HG03064 (cell line): ENCODE results near the gene SSTR3.
"Not testable (repeated sequence)": the region's sequence is repeated elsewhere in the genome, so short reads cannot be mapped to it uniquely, and the experiment has no call there.

Experiments
- ATAC-seq: cut with Tn5 transposase; IDR thresholded peaks from one replicate; pipeline ENCODE4 v1.9.1; 2021; ENCODE audit warnings: low read depth; ENCODE audit not compliant: unreplicated experiment

Gene SSTR3

DNA sequence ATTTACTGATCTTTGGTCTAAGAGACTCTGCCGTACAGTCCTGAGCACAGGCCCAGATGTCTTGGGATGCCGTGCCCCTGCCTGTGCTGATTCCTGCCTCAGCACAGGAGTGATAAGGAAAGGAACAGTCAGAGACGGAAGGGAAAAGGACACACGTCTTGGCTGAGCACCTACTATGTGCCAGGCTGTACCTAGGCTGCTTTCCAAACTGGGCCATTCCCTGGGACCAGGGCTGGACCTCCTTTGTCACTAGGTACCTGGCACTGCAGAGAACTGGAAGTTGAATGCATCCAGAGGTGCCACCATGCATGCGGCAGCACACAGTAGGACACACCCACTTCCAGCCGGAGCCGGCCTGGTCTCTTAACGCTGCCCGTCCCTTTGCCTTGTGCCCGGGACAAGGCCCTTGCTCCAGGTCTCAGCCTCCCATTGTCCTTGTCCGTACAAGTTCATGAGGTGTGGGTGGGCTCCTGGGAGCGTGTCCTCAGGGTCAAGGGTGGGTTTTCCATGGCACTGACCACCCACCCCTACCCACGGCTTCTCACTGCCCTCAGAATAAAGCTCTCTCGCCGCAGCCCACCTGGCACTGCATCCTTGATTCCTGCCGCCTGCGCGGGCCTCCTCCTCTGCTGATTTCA, 1.1 kb upstream of the SSTR3 start:
- no peak for ATAC-seq

DNA sequence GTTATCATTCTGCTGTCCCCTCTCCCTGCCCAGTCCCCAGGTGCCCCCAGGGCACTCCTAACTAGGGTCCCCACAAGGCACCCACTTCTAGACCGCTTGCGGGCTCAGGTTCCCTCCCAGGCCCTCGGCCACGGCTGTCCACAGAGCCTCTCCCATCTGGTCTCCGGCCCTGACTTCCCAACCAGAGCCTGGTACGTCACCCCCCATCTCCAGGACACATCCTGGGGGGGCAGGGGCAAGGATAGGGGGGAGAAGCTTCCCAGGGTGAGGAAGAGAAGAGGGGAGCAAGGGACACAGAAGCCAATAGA, 457 bp downstream of the SSTR3 start:
- ATAC-seq: no peak

DNA sequence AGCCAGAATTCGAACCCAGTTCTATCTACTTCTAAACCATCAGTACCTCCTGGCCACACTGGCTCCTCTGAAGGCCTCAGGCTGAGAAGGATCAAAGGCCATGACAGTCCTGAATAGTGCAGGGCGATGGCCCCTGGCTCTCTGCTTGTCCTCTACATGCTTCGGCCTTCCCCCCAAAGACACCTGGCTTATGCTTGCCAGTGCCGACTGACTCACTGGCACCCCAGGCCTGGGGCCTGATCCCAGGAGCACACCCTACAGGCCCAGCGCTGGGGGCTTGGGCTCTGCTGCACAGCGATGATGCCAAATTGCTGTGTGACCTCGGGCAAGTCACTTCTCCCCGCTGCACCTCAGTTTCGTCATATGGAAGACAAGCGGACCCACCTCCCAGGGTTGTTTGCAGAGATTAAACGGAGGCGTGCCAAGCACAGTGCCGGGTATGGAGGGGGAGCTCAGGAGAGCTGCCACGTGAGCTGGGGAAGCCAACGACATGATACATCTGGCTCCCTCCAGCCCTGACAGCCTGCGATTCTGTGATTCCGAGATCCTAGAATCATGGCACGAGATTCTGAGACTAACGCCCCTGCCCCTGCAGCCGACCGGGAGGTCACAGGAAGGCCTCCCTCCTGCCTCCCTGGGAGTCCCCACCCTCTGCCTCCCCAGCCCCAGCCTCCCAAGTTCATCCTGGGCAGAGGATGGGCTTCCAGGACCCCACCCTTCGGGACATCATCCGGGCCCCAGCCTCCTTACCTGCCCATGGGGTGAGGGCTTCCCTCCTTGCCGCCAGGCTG, 1.0 kb downstream of the SSTR3 start:
- no peak for ATAC-seq

DNA sequence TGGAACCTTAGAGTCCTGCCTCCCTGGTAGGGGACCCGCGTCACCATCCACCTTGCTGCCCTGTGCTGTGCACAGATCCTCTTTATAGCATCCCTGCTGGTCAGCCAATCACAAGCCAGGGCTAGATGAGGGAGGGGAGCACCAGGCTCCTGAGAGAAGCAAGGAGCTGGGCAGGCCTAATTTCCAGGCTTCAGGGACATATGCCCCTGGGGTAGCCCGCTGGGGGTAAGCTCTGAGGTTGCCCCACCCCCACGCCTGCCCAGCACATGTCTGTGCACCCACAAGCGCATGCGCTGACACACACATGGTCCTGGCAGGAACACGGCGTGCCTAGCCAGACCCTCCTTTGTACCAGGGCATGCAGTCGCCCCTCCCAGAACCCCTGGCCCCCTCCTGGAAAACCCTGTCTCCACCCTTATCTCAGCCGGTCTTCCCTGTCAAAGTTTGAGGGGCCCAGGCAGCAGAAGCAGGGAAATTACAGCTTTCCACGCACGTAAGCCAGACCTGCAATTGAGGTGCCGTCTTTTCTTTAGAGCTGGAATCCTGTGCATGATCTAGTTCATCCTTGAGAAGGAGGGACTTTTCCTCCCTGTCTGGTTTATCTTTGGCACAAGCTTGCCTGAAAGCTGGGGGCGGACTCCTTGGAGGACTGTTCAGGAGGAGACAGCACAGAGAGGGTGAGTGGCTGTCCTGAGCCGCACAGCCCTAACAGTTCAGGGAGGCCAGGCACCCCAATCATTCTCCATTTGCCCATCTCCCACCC, 2.1 kb downstream of the SSTR3 start:
- no peak for ATAC-seq

DNA sequence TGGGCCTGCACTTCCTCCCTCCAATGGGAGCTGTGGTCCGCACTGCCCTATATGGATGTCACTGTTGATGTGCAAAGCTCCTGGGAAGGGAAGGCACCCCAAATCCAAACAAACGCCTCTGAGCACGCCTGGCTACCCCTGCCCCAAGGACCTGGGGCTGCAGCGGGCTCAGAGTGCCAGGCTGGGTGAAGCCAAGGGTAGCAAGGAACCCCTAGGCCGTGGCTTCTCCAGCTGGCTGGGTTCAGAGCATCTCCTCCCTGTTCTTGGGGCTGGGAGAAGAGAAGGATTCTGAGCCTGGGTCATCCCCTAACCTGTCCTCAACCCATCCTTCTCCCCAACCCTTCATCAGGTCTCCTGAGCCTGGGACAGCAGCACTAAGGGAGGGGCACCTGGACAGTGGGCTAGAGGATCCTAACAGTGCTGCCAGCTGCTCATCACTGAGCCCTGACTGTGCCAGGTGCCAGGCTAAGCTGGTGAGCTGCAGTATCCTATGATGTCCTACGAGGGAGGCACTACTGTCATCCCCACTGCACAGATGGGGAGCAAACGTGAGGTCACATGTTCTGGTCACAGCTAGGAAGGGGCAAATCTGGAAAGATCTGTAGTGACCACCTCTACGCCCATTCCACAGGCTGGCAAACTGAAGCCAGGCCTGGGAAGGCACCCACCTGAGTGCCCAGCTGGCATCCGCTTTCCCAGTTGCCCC, 3.0 kb downstream of the SSTR3 start:
- no peak for ATAC-seq

DNA sequence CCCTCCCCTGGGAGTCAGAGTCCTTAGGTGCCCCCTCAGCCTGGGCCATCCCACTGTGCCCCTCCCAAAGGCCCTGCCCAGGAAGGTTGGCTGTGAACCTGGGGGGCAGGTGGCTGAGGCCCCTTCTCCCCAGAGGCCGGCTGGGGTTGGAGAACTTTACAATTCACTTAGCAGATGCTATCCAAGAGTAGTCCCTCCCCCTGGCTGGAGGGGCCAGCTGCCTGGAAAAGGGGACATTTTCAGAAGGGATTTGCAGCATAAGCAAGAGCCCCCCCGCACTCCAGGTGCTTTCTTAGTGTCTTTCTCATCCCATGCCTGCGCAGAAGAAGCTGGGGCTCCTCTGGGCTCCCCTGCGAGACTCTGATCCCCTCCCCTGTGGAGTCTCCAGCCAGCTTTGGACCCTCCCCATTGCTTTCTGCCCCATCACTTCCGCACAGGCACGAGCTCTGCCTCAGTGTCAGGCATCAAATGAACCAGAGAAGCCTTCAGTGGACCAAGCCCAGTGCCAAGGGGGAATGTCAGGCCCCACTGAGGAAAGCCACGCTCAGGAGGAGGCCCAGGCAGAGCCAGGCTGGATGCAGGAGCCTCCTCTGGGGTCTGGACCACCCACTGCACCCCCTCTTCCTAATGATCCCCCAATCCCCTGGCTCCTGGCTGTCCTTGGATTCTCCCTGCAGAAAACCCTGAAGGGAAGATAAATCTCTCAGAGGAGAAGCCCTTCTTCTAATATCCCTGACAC, 3.7 kb downstream of the SSTR3 start:
- no peak for ATAC-seq

DNA sequence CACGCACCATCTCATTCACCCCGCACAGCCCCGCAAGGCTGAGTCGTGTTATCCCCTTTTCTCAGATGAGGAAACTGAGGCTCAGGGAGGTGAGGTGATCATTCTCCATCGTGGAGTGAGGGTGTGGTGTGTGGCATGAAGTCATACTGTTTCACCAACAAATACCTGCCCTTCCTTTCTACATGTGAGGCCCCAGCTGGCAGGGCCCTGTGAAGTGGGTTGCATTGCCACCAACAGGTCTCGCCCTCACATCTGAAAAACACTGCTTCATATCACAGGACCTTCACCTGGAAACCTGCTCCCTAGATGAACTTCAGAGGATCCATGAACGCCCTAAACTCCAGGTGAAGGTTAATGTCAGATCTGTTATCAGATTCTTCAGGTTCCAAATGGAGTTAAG, 4.3 kb downstream of the SSTR3 start:
- no peak for ATAC-seq

DNA sequence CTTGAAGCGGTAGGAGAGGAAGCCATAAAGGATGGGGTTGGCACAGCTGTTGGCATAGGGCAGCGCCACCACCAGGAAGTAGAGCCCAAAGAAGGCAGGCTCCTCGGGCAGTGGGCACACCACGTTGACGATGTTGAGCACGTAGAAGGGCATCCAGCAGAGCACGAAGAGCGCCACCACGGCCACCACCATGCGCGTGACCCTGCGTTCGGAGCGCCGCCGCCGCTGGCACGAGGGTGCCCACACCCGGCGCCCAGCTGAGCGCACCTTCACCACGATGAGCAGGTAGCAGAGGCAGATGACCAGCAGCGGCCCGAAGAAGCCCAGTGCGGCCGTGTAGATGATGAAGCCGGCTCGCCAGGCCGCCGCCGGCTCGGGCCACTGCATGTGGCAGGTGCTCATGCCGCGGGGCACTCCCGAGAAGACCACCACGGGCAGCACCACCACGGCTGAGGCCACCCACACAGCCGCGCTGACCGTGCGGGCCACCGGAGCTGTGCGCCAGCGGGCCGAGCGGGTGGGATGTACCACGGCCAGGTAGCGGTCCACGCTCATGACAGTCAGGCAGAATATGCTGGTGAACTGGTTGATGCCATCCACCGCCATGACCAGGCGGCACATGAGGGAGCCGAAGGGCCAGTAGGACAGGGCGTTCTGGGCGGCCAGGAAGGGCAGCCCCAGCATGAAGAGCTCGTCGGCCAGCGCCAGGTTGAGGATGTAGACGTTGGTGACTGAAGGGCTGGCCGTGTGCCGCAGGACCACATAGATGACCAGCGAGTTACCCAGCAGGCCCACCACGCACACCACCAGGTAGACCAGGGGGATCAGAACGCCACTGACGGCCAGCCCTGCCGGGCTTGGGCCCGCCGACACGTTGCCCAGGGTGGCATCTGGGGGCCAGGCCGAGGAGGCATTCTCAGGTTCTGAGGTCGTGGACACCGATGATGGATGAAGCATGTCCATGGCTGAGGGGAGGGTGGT, 5.1 kb downstream of the SSTR3 start:
- ATAC-seq: no peak

DNA sequence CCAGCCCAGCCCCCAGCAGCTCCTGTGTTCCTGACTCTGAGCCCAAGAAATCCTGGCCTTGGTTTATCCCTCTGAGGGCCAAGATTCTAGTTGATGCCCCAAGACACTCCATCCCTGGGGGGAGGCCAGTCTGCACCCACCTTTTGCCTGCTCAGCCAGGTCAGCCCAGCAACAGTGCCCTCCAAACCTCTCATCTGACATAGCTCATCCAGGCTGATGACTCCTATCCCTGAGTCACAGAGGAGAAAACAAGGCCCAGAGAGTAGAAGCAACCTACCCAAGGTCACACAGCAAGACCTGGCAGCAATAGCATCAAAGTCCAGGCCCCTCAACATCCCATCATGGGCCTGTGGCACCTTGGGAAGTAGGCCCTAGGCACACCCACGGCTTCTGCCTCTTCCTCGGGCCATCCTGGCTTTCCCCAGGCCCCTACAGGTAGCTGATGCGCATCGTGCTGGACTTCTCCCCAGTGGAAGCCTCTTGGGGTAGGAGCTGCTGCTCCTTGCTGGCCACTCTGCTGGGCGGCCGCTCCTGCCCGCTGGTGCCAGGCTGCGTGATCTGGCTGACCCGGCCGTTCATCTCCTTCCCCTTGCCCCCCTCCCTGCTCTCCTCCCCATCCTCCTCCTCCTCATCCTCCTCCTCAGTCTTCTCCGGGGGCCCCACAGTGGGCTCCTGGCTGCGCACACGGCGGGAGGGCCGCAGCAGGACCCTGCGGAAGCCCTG, 6.0 kb downstream of the SSTR3 start:
- no peak for ATAC-seq

DNA sequence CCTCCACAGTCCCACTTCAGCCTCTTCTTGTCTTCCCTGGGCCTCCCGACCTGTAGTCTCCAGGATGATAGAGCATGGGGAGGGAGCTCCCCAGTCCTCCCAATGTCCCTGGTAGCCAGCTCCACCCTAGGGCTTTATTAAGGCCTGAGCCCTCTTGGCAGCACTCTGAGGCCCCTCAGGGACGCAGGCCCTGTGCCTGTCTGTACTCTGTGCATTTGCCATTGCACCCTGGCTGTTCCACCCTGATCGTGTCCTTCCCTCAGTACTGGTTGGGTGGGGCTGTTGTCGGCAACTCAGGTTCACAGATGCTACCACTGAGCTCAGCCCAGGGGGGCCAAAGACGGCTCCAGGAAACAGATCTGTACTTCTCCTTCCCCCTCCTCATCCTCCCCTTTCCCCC, 7.2 kb downstream of the SSTR3 start:
- no peak for ATAC-seq

DNA sequence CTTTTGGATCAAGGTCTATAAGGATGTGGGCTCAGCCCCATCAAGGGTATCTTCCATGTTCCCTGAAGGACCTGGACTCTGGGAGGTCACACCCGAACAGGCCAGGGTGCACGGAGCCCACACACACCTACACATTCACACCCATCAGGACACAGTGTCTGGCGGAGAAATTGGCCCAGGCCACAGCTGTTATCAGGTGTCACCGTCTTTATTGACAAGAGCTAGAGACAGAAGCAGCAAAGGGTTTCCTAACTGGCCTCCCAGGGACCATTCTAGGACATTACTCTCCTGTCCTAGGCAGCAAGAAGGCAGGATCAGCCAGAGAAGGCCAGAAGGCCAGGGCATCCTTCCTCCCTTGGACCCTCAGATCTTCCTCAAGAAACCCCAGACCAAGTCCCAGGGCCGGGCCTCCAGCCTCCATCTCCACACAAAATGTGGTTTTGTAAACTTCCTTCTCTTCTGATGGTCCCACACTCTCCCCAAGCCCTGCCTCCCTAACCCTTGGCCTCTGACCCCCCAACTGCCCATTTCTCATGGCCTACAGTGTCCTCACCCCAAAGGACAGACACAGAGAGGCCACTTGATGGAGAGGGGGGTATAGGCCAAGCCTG, 8.1 kb downstream of the SSTR3 start:
- no peak for ATAC-seq

DNA sequence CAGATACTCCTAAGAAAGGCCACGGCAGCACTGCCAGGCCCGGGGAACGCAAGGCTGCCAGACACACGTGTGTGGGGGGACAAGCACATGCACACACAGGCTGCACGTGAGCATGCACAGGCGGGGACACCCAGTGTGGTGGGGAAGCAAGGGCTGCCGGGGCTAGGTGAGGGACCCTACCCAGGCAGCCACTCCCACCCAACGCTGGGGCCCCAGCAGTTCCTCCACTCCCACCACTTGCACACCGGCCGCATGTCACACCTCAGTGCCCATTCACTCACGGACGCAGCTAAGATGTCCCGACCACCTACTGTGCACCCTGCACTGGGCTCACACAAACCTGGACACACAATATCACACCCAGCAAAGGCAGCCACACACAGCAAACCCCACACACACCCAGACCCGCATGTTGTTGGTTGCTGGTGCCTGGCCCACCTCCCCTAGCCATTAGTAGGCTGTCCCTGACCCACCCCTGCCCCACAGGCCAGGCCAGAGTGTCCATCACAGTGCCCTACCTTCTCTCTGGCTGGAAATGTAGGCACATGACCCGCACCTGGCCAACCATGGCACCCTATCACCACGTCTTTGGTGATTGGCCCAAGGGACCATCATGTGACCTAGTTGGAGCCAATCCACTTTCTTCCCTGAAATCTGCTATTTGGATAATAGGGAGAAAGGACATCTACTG, 8.8 kb downstream of the SSTR3 start:
- ATAC-seq: no peak

DNA sequence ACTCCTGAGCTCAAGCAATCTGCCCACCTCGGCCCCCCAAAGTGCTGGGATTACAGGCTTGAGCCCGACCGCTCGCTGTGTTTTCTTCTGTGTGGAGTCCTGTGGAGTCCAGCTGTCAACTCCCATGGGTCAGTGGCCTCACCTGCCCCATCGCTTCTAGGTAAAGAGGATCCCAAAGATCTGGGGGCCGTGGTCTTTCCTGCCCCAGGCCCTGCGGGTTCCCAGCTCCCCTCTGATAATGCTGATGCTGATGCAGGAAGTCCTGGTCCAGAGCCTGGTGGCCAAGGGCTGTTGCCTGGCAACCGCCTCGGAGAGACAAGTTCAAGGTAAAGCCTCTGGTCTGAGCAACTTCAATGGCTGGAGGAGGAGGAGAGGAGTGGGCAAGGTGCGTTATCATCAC, 9.6 kb downstream of the SSTR3 start:
- ATAC-seq: no peak

DNA sequence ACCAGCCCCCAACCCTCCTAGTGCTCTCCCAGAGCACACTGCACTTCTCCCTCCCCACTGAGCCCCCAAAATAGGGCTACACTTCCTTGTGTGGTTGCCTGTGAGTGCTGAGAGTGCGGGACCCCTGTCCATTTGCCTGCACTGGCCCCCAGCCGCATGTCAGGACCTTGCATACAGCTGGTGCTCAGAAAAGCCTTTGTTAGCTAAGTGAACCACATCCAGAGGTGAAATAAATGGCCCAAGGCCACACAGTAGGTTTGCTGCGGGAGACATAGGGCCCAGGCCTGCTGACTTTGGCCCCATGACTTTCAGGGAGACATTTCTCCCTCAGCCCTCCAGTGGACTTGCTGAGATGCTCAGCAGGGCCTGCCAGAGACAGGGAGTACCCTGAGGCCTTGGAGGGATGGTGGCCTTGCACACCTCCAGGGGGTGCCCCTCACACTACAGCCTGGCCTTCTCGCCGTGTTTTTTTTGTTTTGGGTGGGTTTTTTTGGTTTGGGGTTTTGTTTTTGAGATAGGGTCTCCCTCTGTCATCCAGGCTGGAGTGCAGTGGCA, 10.2 kb downstream of the SSTR3 start:
- ATAC-seq: no peak

DNA sequence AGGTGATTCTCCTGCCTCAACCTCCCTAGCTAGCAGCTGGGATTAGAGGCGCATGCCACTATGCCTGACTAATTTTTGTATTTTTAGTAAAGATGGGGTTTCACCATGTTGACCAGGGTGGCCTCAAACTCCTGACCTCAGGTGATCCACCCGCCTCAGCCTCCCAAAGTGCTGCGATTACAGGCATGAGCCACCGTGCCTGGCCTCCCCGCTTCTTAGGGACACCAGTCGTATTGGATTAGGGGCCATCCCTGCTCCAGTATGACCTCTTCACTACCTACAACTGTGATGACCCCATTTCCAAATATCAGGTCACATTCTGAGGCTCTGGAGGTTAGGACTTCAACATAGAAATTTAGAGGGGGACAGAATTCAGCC, 10.8 kb downstream of the SSTR3 start:
- not testable (repeated sequence) for ATAC-seq

DNA sequence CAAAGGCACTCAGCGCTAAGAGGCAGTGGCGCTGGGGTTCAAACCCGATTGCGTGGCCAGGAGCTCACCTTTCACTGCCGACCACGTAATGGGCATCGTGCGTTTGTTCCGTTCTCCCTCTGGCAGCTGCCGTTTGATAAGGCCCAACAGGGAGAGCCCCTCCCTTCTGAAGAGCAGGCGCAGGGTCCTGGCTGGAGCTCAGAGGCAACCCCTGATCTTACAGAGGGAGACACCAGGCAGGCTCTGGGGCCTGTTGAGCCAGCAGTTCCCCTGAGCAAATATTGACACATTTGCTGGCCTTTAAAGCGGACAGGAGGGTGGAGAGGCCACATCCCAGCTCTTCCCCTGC, 12.5 kb downstream of the SSTR3 start:
- ATAC-seq: no peak

DNA sequence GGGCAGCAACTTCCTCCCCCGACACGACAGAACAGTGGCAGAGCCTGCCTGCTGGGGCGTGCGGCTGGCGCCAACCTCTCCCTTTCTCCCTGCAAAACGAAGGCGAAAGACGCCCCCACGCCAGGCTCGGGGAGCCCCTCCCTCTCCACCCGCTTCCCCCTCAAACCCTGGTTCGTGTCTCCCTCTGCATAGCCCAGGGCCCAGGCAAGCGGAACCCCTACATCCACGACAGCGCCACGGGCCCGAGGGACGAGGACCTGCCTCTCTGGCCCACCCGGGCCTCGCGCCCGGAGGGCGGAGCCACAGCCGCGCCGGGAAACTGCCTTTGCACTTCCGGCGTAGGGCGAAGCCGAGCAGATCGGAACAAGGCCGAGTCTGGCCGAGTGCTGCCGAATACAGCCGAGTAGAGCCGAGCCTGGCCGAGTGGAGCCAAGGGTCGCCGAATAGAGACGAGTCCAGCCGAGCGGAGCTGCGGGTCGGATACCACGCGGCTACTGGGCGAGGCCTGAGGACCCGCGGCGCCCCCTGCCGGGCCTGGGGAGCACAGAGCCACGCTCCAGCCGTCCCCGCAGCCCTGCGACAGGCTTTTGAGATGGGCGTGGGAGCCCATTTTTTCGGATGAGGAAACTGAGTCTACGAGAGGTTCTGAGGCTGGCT, 13.0 kb downstream of the SSTR3 start:
- ATAC-seq: peak; percentile 78
